Measurements from ENCODE around the gene PTPRD. TPM values are rescaled to one million over a fixed set of nuclear protein-coding genes. Genes with fewer than 3 reads are reported as not detected.

Gene PTPRD
- total and polyA plus RNA-seq, 2 experiments from 2014 or later: 11.5 to 58.0 TPM

GRCh38 chr9:8412327-8412726 is 2200.5 kb downstream of the PTPRD start (continued):
- TF ChIP-seq ZNF462 (CRISPR knock-in tag; IDR thresholded peaks at IDR 0.05) (no peak), POLR2AphosphoS5 (IDR thresholded peaks at IDR 0.05; ENCODE audit: low read depth) (no peak), EZH2phosphoT487 (IDR thresholded peaks at IDR 0.05; ENCODE audit: unreplicated experiment) (no peak), CTCF (conservative IDR thresholded peaks at IDR 0.05; ENCODE audit: low read depth in 2 of 2) (no peak), CREB1 (CRISPR knock-in tag; IDR thresholded peaks at IDR 0.05; ENCODE audit: low read depth) (no peak), ZNF114 (CRISPR knock-in tag; IDR thresholded peaks at IDR 0.05) (no peak), NANOG (IDR thresholded peaks at IDR 0.05; ENCODE audit: borderline replicate concordance) (no peak)

GRCh38 chr9:8408575-8409190 is 2204.1 kb downstream of the PTPRD start:
- H2AFZ ChIP-seq: no peak overlapping the region
- H3K27ac Mint-ChIP-seq: peak overlapping the region; percentile 17; the same call in 1 of the 2 replicates
- no peaks in the 10 kb centered on the region for H3K9me3 Mint-ChIP-seq
- H3K27ac ChIP-seq (ENCODE audit: low read depth): no peak overlapping the region
- no peaks in the 10 kb centered on the region for H3K9me2 ChIP-seq (ENCODE audit: insufficient read depth)
- H3K4me2 ChIP-seq: peak overlapping the region; percentile 56
- H3K4me1 ChIP-seq (ENCODE audit: insufficient read depth): peaks cover 23% of the 10 kb centered on the region
- no peaks in the 10 kb centered on the region for H3K27me3 Mint-ChIP-seq (ENCODE audit: insufficient read depth, low read depth, poor library complexity)
- H3K4me3 ChIP-seq: no peak overlapping the region
- H3K4me3 Mint-ChIP-seq: no peak overlapping the region
- peak; percentile 71 for ATAC-seq
- no peaks in the 10 kb centered on the region for H4K20me1 ChIP-seq (replicated peaks; ENCODE audit: insufficient read depth)
- H3K36me3 ChIP-seq (ENCODE audit: insufficient read depth): no peaks in the 10 kb centered on the region
- H3K36me3 Mint-ChIP-seq (ENCODE audit: low read depth): no peaks in the 10 kb centered on the region
- no peaks in the 10 kb centered on the region for H3K27me3 ChIP-seq (ENCODE audit: insufficient read depth)
- peak; percentile 48 for DNase-seq (ENCODE audit: low spot score)
- H3K79me2 ChIP-seq (replicated peaks; ENCODE audit: insufficient read depth): no peaks in the 10 kb centered on the region
- peaks cover 21% of the 10 kb centered on the region for H3K4me1 Mint-ChIP-seq
- H3F3A ChIP-seq (replicated peaks; ENCODE audit: low read depth): no peaks in the 10 kb centered on the region
- TF ChIP-seq EZH2phosphoT487 (IDR thresholded peaks at IDR 0.05; ENCODE audit: unreplicated experiment) (no peak), REST (IDR thresholded peaks at IDR 0.05; ENCODE audit: unreplicated experiment) (no peak), ZNF114 (CRISPR knock-in tag; IDR thresholded peaks at IDR 0.05) (no peak)
